GM18502 (cell line): ENCODE data around the gene SLFN5.
A peak's percentile ranks its signal among the peaks of the same experiment; 100 is the strongest.
"Not testable (repeated sequence)": the region's sequence is repeated elsewhere in the genome, so short reads cannot be mapped to it uniquely, and the experiment has no call there.

ENCODE experiments used
- ATAC-seq: cut with Tn5 transposase; IDR thresholded peaks from one replicate; pipeline ENCODE4 v1.9.1; 2021; ENCODE audit warnings: mild to moderate bottlenecking; ENCODE audit not compliant: unreplicated experiment, poor library complexity

Gene SLFN5

GRCh38 chr17:35242805-35243560 lies at the start of gene SLFN5:
SLFN5 (plus strand) TSS chr17:35243072; CDS start chr17:35258691, 15,619 bp downstream.
- ATAC-seq: peak; percentile 65

- not testable (repeated sequence) for ATAC-seq
These were observed 48.9 kb upstream of the SLFN5 start, which contains the start of gene SLC35G3 for GRCh38 chr17:35194001-35194400. SLC35G3 (minus strand) TSS chr17:35194393; CDS start chr17:35194307, 86 bp downstream.

- ATAC-seq: not testable (repeated sequence)
These were observed 47.8 kb upstream of the SLFN5 start for GRCh38 chr17:35195062-35195461.

GRCh38 chr17:35202582-35202981 lies 40.3 kb upstream of the SLFN5 start:
- ATAC-seq: not testable (repeated sequence)

GRCh38 chr17:35210741-35211140 lies 32.1 kb upstream of the SLFN5 start:
- no peak for ATAC-seq

- no peak for ATAC-seq
These were observed 30.2 kb upstream of the SLFN5 start for GRCh38 chr17:35212668-35213067.

GRCh38 chr17:35213412-35213940 lies 29.4 kb upstream of the SLFN5 start:
- ATAC-seq: no peak

- no peak for ATAC-seq
These were observed 28.7 kb upstream of the SLFN5 start for GRCh38 chr17:35214192-35214591.

- ATAC-seq: no peak
These were observed 28.1 kb upstream of the SLFN5 start for GRCh38 chr17:35214631-35215273.

GRCh38 chr17:35217107-35217506 lies 25.8 kb upstream of the SLFN5 start:
- no peak for ATAC-seq

GRCh38 chr17:35218915-35219314 lies 24.0 kb upstream of the SLFN5 start:
- ATAC-seq: no peak

GRCh38 chr17:35222452-35222851 lies 20.4 kb upstream of the SLFN5 start:
- ATAC-seq: no peak

- ATAC-seq: no peak
These were observed 18.4 kb upstream of the SLFN5 start for GRCh38 chr17:35224436-35224835.

- no peak for ATAC-seq
These were observed 15.3 kb upstream of the SLFN5 start for GRCh38 chr17:35227546-35227945.

- no peak for ATAC-seq
These were observed 13.2 kb upstream of the SLFN5 start for GRCh38 chr17:35229638-35230037.

- ATAC-seq: not testable (repeated sequence)
These were observed 8.6 kb upstream of the SLFN5 start for GRCh38 chr17:35234315-35234714.

- no peak for ATAC-seq
These were observed 7.6 kb upstream of the SLFN5 start for GRCh38 chr17:35235289-35235688.

- no peak for ATAC-seq
These were observed 7.0 kb upstream of the SLFN5 start for GRCh38 chr17:35235917-35236316.

- no peak for ATAC-seq
These were observed 6.1 kb upstream of the SLFN5 start for GRCh38 chr17:35236821-35237220.

- ATAC-seq: no peak
These were observed 4.1 kb upstream of the SLFN5 start for GRCh38 chr17:35238821-35239220.

GRCh38 chr17:35239823-35240222 lies 3.0 kb upstream of the SLFN5 start:
- no peak for ATAC-seq
